Fibroblast of the aortic adventitia (primary cell): ENCODE data around the gene ATP6V0B. TPM values are rescaled to one million over a fixed set of nuclear protein-coding genes. Genes with fewer than 3 reads are reported as not detected.

Experiments
- DNase-seq: peaks from one replicate; pipeline ENCODE4 v3.0.0-alpha.2; 2010; ENCODE audit warnings: low read depth
- H3K4me3 ChIP-seq: 2 replicates; pipeline ENCODE4 v1.5.1; 2011; ENCODE audit warnings: low read depth, mild to moderate bottlenecking, control low read depth, low read length, moderate library complexity
- CTCF ChIP-seq: IDR thresholded peaks from 2 replicates; pipeline ENCODE4 v1.5.1; 2011; ENCODE audit warnings: mild to moderate bottlenecking, low read length, control low read depth, inconsistent platforms; ENCODE audit not compliant: insufficient read depth
- total RNA-seq: library from RNA; depleted of rRNA; stranded (reverse); fragments of >200 nt; gene quantifications from 2 replicates; pipeline ENCODE4 v1.2.3, GENCODE V29; 2012; ENCODE audit warnings: low replicate concordance

The ATP6V0B gene
- total RNA-seq, 1 donor, result 53.1 TPM

- no peak overlapping the region for H3K4me3 ChIP-seq
- DNase-seq, result no peak
- TF ChIP-seq CTCF, result no peak
Measured at GRCh38 chr1:43952731-43953346, 21.9 kb upstream of the ATP6V0B start.

GRCh38 chr1:43953361-43953760 is 21.4 kb upstream of the ATP6V0B start:
- H3K4me3 ChIP-seq, result no peak overlapping the region
- TF ChIP-seq CTCF, result no peak
- no peak for DNase-seq

- no peak for TF ChIP-seq CTCF
- DNase-seq, result no peak
- no peak overlapping the region for H3K4me3 ChIP-seq
Measured at GRCh38 chr1:43954036-43954435, 20.7 kb upstream of the ATP6V0B start.

- no peak for DNase-seq
- TF ChIP-seq CTCF, result no peak
- no peak overlapping the region for H3K4me3 ChIP-seq
Measured at GRCh38 chr1:43956234-43956633, 18.5 kb upstream of the ATP6V0B start.

- TF ChIP-seq CTCF, result no peak
- H3K4me3 ChIP-seq, result no peak overlapping the region
- DNase-seq, result no peak
Measured at GRCh38 chr1:43957407-43958040, 17.2 kb upstream of the ATP6V0B start.

GRCh38 chr1:43958351-43959255 is 16.2 kb upstream of the ATP6V0B start:
- TF ChIP-seq CTCF, result no peak
- DNase-seq, result no peak
- no peak overlapping the region for H3K4me3 ChIP-seq
